Body of pancreas (tissue), 4 donors: ENCODE measurements around the gene MED12L. TPM values are rescaled to one million over a fixed set of nuclear protein-coding genes. Genes with fewer than 3 reads are reported as not detected.
A peak's percentile ranks its signal among the peaks of the same experiment; 100 is the strongest.

Experiments
- ATAC-seq: fragments of 150-250 bp; one replicate; pipeline ENCODE4 v1.9.1; 2016
- DNase-seq, 4 donors: peaks; one replicate each; pipeline ENCODE4 v3.0.0-alpha.2; 2019
- H3K27ac ChIP-seq, 4 donors: fragments of 200-600 bp; sonication (generic); 1 replicate in 3 of 4; 2 replicates in 1 of 4; pipeline versions ENCODE4 v1.5.1 to v1.6.1; 2016 to 2019; ENCODE audit warnings: mild to moderate bottlenecking in 1 of 4, mixed read lengths in 1 of 4, moderate library complexity in 1 of 4
- H3K27me3 ChIP-seq, 2 donors: fragments of 200-600 bp; sonication (generic); one replicate each; pipeline ENCODE4 v1.6.0; 2016; ENCODE audit warnings: mild to moderate bottlenecking in 1 of 2
- H3K36me3 ChIP-seq, 2 donors: fragments of 200-600 bp; sonication (generic); replicated peaks in 1 of 2; 2 replicates each; pipeline ENCODE4 v1.5.1; 2016; ENCODE audit warnings: low read depth in 2 of 2; ENCODE audit not compliant: insufficient read depth in 1 of 2
- H3K4me1 ChIP-seq: fragments of 200-600 bp; sonication (generic); one replicate; pipeline ENCODE4 v1.6.0; 2016
- H3K4me3 ChIP-seq, 2 donors: fragments of 200-600 bp; sonication (generic); 1 replicate in 1 of 2; 2 replicates in 1 of 2; pipeline ENCODE4 v1.5.1; 2016 to 2019
- H3K9me3 ChIP-seq, 3 donors: fragments of 200-600 bp; sonication (generic); 1 replicate in 2 of 3; 2 replicates in 1 of 3; pipeline ENCODE4 v1.5.1; 2016
- CTCF ChIP-seq, 7 experiments: fragments of 450-650 bp in 4 of 7; fragments of 200-600 bp in 3 of 7; sonication (generic) in 3 of 7; IDR thresholded peaks; one replicate each; pipeline ENCODE4 v1.5.1; 2016 to 2019; ENCODE audit warnings: antibody characterized with exemption in 7 of 7
- POLR2A ChIP-seq, 3 donors: fragments of 450-650 bp; IDR thresholded peaks; one replicate each; pipeline ENCODE4 v1.6.1; 2016; ENCODE audit warnings: antibody characterized with exemption in 3 of 3, mild to moderate bottlenecking in 2 of 3
- WGBS, 2 donors: methylation state at CpG; one replicate each; pipeline ENCODE4 v1.1.5; 2017; 5-methylcytosine and 5-hydroxymethylcytosine counted together
- intact Hi-C: fragments of 100-400 bp; cut with DNase I; formaldehyde crosslinking; loops from one replicate; pipeline ENCODE4 v1.15.1; 2023
- total RNA-seq, 2 donors: library from RNA; depleted of rRNA; stranded (reverse); fragments of >200 nt; gene quantifications; one replicate each; pipeline ENCODE4 v1.1.0, GENCODE V29; 2016

MED12L gene
- total RNA-seq, 2 donors from 2014 or later, result 0.33 to 0.78 TPM

DNA sequence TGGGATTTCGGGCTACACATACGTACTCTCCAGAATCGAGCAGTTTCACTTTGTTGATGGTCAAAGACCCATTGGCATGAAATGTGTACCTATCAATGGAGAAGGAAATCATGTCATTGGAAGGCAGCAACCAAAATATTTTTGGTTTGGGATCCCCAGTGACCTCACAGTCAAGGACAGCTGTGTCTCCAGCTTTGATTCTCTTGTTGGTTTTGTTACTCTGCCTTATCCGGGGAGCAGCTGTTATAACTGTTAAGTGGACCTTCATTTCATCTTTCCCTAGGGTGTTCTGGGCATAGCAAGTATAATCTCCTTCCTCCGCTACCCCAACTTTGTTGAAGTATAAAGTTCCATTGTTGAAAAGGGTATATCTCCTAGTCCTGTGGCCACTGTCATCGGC, 352.4 kb downstream of the MED12L start:
- TF ChIP-seq CTCF (IDR thresholded peaks at IDR 0.05) (no peak), POLR2A (IDR thresholded peaks at IDR 0.05) (no peak)
- H3K36me3 ChIP-seq, result no peaks in the 10 kb centered on the region
- WGBS, 2 donors, result 83 to 85% methylated on average over 6 of the region's 6 CpGs
- H3K4me3 ChIP-seq, result no peak overlapping the region
- no peaks in the 10 kb centered on the region for H3K27me3 ChIP-seq
- no peaks in the 10 kb centered on the region for H3K9me3 ChIP-seq
- DNase-seq, result no peak
- no peak overlapping the region for H3K27ac ChIP-seq
- ATAC-seq, result no peak
- intact Hi-C loops, result no loop called here
- no peaks in the 10 kb centered on the region for H3K4me1 ChIP-seq

- peak; percentile 24 to 47 (median 25) for DNase-seq
- no peak overlapping the region for H3K4me3 ChIP-seq
- H3K27ac ChIP-seq, result no peak overlapping the region
- 11 to 15% methylated on average over 3 of the region's 3 CpGs for WGBS, 2 donors
- H3K36me3 ChIP-seq, result no peaks in the 10 kb centered on the region
- intact Hi-C loops, result loop anchor here (10.0 kb wide), 1 partner anchor 405 kb away; no protein-coding TSS in a partner anchor
- ATAC-seq, result peak; percentile 78
- no peaks in the 10 kb centered on the region for H3K9me3 ChIP-seq
- H3K4me1 ChIP-seq, result no peaks in the 10 kb centered on the region
- TF ChIP-seq CTCF (IDR thresholded peaks at IDR 0.05), result peak; percentile 75 to 85 (median 81)
- no peak for TF ChIP-seq POLR2A (IDR thresholded peaks at IDR 0.05)
- H3K27me3 ChIP-seq, result no peaks in the 10 kb centered on the region
These were observed 354.2 kb downstream of the MED12L start for GRCh38 chr3:151439652-151440125.

GRCh38 chr3:151440940-151441339, 355.5 kb downstream of the MED12L start:
- ATAC-seq (no peak), DNase-seq (no peak)
- no peaks in the 10 kb centered on the region for H3K36me3 ChIP-seq
- H3K9me3 ChIP-seq, result no peaks in the 10 kb centered on the region
- 89 to 92% methylated on average over 1 of the region's 1 CpG for WGBS, 2 donors
- no peak for TF ChIP-seq CTCF (IDR thresholded peaks at IDR 0.05)
- TF ChIP-seq POLR2A (IDR thresholded peaks at IDR 0.05), result no peak
- H3K4me3 ChIP-seq, result no peak overlapping the region
- no peaks in the 10 kb centered on the region for H3K27me3 ChIP-seq
- intact Hi-C loops, result loop anchor here (10.0 kb wide), 1 partner anchor 404 kb away; no protein-coding TSS in a partner anchor
- H3K27ac ChIP-seq, result no peak overlapping the region
- H3K4me1 ChIP-seq, result no peaks in the 10 kb centered on the region

DNA sequence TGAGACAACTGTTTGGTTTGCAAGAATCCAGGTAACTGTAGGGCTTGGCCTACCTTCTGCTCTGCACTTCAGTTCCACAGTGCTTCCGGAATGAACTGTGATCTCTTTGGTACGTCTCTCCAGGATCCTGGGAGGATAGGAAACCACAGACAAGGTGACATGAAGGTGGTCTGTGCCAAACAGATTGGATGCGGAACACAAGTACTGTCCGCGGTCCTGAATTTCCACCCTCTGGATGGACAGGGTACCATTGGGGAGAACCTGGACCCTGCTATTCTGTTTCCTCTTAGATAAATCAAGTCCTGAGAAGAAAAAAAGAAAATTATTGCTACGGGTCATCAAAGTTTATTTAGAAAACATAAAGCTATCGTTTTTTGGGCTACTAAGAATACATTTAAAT, 358.1 kb downstream of the MED12L start:
- Histone ChIP-seq H3K4me3 (no peak overlapping the region), H3K27me3 (no peaks in the 10 kb centered on the region), H3K36me3 (no peaks in the 10 kb centered on the region), H3K9me3 (no peaks in the 10 kb centered on the region), H3K4me1 (no peaks in the 10 kb centered on the region), H3K27ac (no peak overlapping the region)
- DNase-seq (no peak), ATAC-seq (no peak)
- intact Hi-C loops, result loop anchor here (10.0 kb wide), 1 partner anchor 401 kb away; no protein-coding TSS in a partner anchor
- 68 to 76% methylated on average over 7 of the region's 7 CpGs for WGBS, 2 donors
- TF ChIP-seq POLR2A (IDR thresholded peaks at IDR 0.05) (no peak), CTCF (IDR thresholded peaks at IDR 0.05) (no peak)
